Measurements from ENCODE around the gene AKAP13.

GRCh38 chr15:85419161-85419560 lies 38.8 kb downstream of the AKAP13 start:
- no peak for TF ChIP-seq CTCF (IDR thresholded peaks at IDR 0.05)
- TF ChIP-seq EP300 (IDR thresholded peaks at IDR 0.05) = no peak
- no peak for TF ChIP-seq POLR2A (IDR thresholded peaks at IDR 0.05)
